IPS-18c (cell line): ENCODE measurements around the gene PTPN23.

Experiments
- H3K4me3 ChIP-seq: 2 replicates; pipeline ENCODE4 v1.7.0; 2013; ENCODE audit warnings: low read depth, mild to moderate bottlenecking, low read length, moderate library complexity; ENCODE audit not compliant: insufficient read depth
- H3K9me3 ChIP-seq: one replicate; pipeline ENCODE4 v1.6.1; 2013; ENCODE audit warnings: mild to moderate bottlenecking, low read length, moderate library complexity; ENCODE audit not compliant: control insufficient read depth, insufficient read depth

PTPN23 gene

GRCh38 chr3:47424434-47425382 is 43.9 kb downstream of the PTPN23 start:
- no peaks in the 10 kb centered on the region for H3K9me3 ChIP-seq
- no peak overlapping the region for H3K4me3 ChIP-seq

DNA sequence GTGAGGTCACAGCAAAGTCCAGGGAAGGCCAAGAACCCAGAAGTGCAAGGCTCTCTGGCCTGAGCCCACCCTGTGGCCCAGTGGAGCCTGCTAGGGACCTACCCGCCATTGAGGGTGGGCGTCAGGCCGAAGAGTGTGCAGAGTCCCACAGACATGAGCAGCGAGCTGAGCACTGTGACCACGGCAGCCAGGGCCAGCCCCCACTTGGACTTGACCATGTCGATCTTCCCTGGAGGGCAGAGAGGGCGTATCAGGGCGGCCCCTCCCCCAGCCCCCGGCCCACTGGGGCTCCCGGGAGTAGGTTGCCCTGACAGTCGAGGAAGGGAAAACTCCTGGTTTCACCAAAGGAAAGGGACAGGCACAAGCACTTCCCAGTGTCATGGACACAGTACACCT is 44.6 kb downstream of the PTPN23 start:
- Histone ChIP-seq H3K4me3 (no peak overlapping the region), H3K9me3 (no peaks in the 10 kb centered on the region)

DNA sequence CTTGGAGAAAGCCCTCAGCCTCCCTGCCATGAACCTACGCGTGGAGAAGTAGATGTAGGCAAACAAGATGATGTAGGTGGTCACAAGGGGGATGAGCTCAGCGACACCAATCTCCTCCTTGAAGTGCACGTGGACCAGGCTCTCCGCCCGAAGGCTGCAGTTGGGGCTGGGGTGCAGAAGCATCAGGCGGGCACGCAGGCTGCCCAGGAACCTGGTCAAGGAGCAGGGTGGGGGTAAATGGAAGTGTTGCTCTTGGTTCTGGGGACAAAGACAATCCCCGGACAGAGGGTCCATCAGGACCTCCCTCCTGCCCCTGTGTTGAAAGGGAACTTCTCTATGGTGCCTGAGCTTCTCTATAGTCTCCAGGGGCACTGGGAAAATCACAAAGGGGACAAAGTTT is 45.1 kb downstream of the PTPN23 start:
- Histone ChIP-seq H3K4me3 (no peak overlapping the region), H3K9me3 (no peaks in the 10 kb centered on the region)

GRCh38 chr3:47427866-47428265 is 47.0 kb downstream of the PTPN23 start:
- Histone ChIP-seq H3K9me3 (no peaks in the 10 kb centered on the region), H3K4me3 (no peak overlapping the region)

DNA sequence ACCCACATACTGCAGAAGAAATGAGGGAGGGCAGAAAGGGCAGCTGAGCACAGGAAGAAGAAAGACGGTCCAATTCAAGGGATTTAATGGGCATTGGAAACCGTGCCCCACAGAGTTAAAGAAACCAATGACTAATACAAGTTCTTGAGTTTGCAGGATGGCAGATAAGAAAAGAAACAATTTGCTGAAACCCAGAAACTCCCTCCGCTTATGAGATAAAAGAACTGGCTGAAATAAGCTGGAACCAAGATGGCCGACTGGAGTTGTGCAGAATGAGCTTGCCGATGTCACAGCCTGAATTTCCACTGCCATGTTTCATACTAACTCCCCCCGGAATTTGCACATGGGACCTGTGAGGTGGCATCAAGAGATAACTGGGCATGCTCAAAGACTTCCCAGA is 47.8 kb downstream of the PTPN23 start:
- no peaks in the 10 kb centered on the region for H3K9me3 ChIP-seq
- H3K4me3 ChIP-seq, result no peak overlapping the region

- Histone ChIP-seq H3K4me3 (no peak overlapping the region), H3K9me3 (no peaks in the 10 kb centered on the region)
Measured at GRCh38 chr3:47429476-47430270, 48.9 kb downstream of the PTPN23 start.

DNA sequence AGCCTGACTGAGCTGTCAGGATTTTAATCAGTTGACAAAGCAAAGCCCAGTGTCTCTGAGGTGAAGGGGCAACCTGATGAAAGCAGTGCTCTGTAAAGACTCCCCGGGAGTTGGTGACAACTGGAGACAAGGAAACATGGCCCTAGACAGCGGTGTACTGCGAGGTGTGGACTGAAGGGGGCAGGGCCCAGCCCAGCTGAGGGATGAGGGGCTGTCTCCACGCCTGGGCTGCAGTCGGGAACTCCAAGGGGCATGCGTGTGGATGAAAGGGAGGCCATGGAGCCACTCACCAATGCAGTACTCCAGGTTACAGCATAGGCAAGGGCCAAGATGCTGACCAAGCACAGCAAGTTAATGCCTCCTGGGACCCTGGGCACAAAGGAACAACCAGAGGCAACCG is 49.8 kb downstream of the PTPN23 start:
- Histone ChIP-seq H3K9me3 (no peaks in the 10 kb centered on the region), H3K4me3 (no peak overlapping the region)

GRCh38 chr3:47431225-47431624 is 50.4 kb downstream of the PTPN23 start:
- Histone ChIP-seq H3K9me3 (no peaks in the 10 kb centered on the region), H3K4me3 (no peak overlapping the region)

GRCh38 chr3:47432673-47433072 is 51.9 kb downstream of the PTPN23 start:
- H3K4me3 ChIP-seq, result no peak overlapping the region
- H3K9me3 ChIP-seq, result no peaks in the 10 kb centered on the region

- Histone ChIP-seq H3K4me3 (no peak overlapping the region), H3K9me3 (no peaks in the 10 kb centered on the region)
Measured at GRCh38 chr3:47433796-47434195, 53.0 kb downstream of the PTPN23 start.

GRCh38 chr3:47434849-47435248 is 54.0 kb downstream of the PTPN23 start:
- no peaks in the 10 kb centered on the region for H3K9me3 ChIP-seq
- no peak overlapping the region for H3K4me3 ChIP-seq

- Histone ChIP-seq H3K9me3 (no peaks in the 10 kb centered on the region), H3K4me3 (no peak overlapping the region)
Measured at GRCh38 chr3:47436180-47436579, 55.4 kb downstream of the PTPN23 start.

GRCh38 chr3:47440131-47440530 is 59.3 kb downstream of the PTPN23 start:
- no peak overlapping the region for H3K4me3 ChIP-seq
- no peaks in the 10 kb centered on the region for H3K9me3 ChIP-seq

DNA sequence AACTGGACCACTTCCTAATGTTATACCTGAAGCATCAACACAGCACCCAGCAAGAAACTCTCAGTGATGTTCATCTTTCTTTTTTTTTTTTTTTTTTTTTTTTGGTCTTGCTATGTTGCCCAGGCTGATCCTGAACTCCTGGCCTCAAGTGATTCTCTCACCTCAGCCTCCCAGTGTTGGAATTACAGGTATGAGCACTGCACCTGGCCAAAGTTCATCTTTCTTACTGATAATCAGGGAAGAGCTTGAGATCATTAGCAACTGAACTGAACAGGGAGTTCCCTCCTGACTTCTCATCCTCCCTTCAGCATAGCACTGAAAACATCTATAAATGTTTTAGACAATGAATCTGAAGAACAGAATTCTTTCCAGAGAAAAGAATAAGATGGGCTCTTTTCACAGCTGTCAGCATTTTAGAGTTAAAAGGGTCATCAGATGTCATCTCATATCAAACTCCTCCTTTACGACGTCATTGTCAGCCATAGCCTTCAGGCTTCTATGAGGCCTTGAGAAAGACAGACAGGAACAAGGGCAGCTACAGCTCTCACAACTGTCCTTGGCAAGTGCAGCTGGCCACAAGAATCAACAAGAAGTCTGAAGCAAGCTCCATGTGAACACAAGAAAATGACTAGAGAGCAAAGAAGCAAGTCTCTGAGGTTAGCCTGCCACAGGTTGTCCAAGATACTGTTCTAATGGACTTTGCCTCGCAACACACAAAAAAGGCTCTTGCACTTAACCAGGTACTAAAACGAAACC is 61.2 kb downstream of the PTPN23 start:
- Histone ChIP-seq H3K4me3 (no peak overlapping the region), H3K9me3 (no peaks in the 10 kb centered on the region)

DNA sequence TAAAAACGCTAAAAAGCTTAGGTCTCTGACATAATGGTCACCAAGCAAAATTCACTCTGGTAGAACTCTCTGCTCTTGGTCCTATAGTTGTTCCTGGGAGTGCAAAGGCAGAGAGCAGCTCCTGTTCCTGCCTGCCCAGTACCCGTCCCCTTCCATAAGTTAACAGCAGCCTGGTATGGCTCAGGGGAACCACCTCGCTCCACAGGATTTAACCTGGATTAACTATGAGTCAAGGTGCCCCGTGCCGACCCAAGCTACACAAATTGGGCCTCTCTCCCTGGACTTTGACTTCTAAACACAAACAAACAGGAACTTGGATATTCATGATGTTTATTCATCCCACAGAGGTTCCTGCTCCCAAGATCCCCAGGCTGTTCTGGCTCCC is 62.8 kb downstream of the PTPN23 start:
- H3K4me3 ChIP-seq, result no peak overlapping the region
- no peaks in the 10 kb centered on the region for H3K9me3 ChIP-seq

DNA sequence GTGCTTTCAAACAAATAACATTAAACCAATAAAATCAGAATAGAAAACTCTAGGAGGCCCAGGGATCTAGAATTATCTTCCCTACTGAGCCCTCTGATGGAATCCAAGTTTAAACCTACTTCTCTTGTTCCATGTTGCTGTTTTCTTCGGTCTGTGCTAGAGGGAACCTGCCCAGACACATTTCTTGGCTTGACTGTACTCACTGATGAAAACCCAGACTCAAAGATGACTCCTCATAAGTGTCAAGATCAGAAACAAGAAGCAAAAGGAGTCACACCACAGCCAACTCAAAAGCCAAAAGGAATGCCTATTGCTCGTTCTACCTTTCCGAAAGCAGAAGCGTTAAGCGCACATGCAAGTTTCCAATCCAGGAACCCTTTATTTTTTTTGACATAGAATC is 63.3 kb downstream of the PTPN23 start:
- Histone ChIP-seq H3K4me3 (no peak overlapping the region), H3K9me3 (no peaks in the 10 kb centered on the region)

DNA sequence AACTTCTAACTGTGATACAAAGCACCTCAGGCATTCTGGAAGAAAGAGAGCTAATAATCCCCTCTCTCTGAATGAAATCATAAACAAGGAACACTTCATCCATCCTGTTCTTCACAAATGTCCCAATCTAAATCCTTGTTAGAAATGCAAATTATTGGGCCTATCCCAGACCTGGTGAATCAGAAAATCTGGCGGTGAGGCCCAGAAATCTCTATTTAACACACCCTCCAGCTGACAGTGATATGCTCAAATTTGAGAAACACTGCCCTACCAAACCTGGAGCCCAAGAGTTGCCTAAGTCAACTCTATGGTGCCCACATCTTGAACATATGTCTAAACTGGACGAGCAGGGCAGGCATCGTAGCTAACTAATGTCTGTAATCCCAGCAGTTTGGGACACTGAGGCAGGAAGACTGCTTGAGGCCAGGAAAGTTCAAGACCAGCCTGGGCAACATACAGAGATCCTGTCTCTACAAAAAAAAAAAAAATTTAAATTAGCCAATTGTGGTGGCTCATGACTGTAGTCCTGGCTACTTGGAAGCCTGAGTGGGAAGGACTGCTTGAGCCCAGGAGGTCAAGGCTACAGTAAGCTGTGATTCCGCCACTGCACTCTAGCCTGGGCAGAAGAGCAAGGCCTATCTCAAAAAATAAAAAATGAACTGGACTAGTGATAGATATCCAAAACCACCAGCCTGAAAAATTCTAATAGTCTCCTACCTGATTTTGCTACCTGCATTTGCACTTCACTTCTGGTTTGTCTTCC is 71.8 kb downstream of the PTPN23 start:
- no peaks in the 10 kb centered on the region for H3K9me3 ChIP-seq
- no peak overlapping the region for H3K4me3 ChIP-seq
